ENCODE data around the gene SSTR3.

SSTR3 gene

DNA sequence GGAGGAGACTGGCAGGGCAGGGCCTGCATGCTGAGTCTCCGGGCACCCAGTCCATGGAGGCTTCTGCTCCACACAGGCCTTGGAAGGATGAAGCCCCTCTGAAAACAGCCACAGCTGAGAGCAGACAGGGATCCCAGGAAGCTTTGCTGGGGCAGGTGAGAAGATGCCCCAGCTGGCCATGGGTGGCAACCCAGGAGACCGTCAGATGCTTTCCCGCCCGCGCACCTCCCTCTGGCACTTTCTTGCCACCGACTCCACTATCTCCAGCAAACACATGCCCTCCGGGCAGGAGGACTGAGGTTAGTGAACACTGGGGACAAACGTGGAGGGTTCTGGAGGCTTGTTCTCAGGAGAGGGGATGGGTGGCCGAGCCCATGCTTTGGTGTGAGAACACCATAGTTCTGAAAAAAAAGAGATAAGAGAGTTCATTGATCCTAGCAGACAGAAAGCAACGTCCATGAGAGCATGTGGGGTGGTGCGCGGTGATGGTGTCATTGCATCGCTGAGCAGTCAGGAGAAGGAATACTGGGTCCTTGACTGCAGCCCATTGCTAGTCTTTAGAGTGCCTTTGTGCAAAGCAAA, 26.5 kb downstream of the SSTR3 start:
- Mint-ChIP-seq H3K36me3 (peaks cover 9% of the 10 kb centered on the region), H3K4me3 (no peak overlapping the region), H3K27me3 (peaks cover under 1% of the 10 kb centered on the region), H3K9me3 (no peaks in the 10 kb centered on the region), H3K4me1 (peaks cover 61% of the 10 kb centered on the region), H3K27ac (peak overlapping the region; percentile 84)
- CTCF ChIA-PET = interaction anchor here (1.1 kb wide), 1 partner anchor 12 kb away, joined by 3 read pairs; no protein-coding TSS in a partner anchor
- no peak for DNase-seq

DNA sequence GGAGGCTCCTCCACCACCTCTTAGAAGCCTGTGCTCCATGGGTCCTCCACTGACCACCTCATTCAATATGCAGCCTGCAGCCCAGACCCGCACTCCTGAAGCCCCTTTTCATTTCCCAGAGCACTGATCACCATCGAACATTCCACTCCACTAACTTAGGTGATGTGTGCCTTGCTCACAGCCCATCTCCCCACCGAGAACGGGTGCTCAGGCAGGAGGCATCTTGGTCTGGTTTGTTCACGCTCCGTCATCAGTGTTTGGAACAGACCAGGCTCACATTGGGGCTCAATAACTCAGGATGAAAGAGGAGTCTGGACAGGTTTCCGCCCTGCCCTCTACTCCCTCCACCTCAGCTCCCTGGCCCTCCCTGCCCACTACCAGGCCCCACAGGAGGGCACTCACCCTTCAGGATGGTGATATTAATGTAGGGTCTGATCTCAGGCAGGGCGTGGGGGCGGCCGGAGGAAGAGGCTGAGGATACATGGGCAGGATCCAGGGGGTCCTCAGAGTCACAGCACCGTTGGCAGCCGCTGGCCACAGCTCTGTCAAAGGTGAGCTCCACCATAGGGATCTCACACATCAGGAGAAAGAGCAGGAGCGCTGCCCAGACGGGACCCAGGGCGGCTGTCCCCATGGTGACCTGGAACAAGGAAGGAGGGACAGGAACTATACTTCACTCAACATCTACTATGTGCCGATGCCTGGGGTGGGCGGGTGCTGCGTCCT, 27.3 kb downstream of the SSTR3 start:
- no peak for DNase-seq
- no peaks in the 10 kb centered on the region for H3K9me3 Mint-ChIP-seq
- H3K27me3 Mint-ChIP-seq = peaks cover 3% of the 10 kb centered on the region
- peaks cover 61% of the 10 kb centered on the region for H3K4me1 Mint-ChIP-seq
- peaks cover 6% of the 10 kb centered on the region for H3K36me3 Mint-ChIP-seq
- peak overlapping the region; percentile 58 for H3K27ac Mint-ChIP-seq
- H3K4me3 Mint-ChIP-seq = no peak overlapping the region
- CTCF ChIA-PET = interaction anchor here (1.1 to 1.5 kb wide), 2 partner anchors 13 kb away, joined by 3 to 4 read pairs; no protein-coding TSS in a partner anchor

DNA sequence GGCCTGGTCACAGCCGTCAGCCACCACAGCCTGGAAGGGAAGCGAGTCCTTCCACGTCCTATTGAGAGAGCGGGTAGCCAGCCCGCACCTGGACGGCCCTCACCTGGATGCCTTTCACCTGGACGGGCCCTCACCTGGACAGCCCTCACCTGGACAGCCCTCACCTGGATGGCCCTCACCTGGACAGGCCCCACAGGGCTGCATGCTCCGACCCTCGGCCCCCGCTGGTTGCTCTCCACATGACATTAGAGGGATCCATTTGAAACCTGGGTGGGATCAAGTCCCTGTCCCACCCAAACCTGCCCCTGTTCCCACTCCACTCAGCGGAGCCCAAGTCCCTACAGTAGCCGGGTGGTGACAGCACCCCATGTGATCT, 27.9 kb downstream of the SSTR3 start:
- Mint-ChIP-seq H3K27me3 (peaks cover 3% of the 10 kb centered on the region), H3K4me3 (no peak overlapping the region), H3K27ac (peak overlapping the region; percentile 11), H3K4me1 (peaks cover 60% of the 10 kb centered on the region), H3K9me3 (no peaks in the 10 kb centered on the region), H3K36me3 (peaks cover 1% of the 10 kb centered on the region)
- DNase-seq = no peak
- CTCF ChIA-PET = interaction anchor here (1.2 to 1.5 kb wide), 3 partner anchors 13 to 19 kb away, joined by 3 to 4 read pairs (median 3); no protein-coding TSS in a partner anchor

DNA sequence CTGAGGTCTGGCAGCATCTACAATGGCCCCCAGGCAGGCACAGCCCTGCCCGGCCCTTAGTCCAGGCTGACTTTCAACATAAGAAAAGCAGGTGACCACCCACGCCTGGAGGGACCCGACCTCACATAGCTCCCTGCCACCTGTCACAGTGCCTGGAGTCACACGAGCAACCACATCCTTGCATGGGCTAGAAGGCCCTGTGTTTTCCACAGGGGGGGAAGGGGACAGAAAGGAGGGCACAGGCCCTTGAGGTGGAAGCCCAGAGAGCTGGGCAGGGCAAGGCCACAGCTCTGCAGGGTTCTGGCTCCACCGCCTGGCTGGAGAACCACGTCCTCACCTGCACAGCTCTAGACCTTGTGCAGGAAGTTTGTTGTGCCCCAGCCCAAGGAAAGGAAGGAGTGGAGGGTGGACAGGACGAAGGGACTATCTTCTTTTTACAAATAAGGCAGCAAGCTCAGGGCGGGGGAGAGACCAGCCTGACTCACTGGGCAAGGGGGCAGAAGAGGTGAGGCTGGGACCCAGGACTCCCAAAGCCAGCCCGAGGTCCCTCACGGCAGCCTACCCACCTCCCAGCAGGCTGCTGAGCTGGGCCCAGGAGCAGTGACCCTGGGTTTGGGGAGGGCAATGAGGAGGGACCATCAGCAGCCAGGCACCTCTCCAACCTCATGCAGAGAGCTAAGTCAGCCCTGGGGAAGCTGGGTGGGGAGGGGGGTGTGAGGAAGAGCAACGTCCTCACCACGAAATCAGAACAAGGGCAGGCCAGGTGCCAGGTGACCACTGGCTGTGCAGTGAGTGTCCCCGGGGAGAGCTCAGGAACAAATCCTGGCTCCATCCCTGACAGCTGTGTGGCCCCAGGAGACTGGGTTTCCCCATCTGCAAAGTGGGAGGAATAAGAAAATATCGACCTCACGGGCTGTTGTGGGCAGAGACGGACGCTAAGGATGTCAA, 28.6 kb downstream of the SSTR3 start:
- Mint-ChIP-seq H3K27ac (no peak overlapping the region), H3K27me3 (peaks cover 3% of the 10 kb centered on the region), H3K4me1 (peaks cover 53% of the 10 kb centered on the region), H3K9me3 (no peaks in the 10 kb centered on the region), H3K4me3 (no peak overlapping the region), H3K36me3 (no peaks in the 10 kb centered on the region)
- CTCF ChIA-PET = interaction anchor here (1.2 to 1.5 kb wide), 3 partner anchors 14 to 18 kb away, joined by 3 to 4 read pairs (median 3); no protein-coding TSS in a partner anchor
- DNase-seq = peak; percentile 45

DNA sequence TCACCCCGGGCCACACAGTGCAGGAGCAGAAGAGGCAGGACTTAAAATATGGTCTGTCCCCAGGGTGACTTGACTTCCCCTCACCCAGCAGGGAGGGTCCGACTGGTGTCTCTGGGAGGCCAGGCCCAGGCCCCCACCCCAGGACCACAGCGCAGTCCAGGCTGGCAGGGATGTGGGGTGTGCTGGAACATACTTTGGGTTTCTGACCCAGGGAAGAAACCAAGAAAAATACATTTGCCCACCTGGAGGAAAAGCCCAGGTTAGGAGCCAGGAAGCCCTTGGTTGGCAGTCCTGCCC, 29.4 kb downstream of the SSTR3 start:
- no peak for DNase-seq
- peaks cover 45% of the 10 kb centered on the region for H3K4me1 Mint-ChIP-seq
- CTCF ChIA-PET = interaction anchor here (1.2 kb wide), 1 partner anchor 17 kb away, joined by 3 read pairs; no protein-coding TSS in a partner anchor
- H3K27ac Mint-ChIP-seq = no peak overlapping the region
- H3K27me3 Mint-ChIP-seq = peaks cover 11% of the 10 kb centered on the region
- H3K36me3 Mint-ChIP-seq = no peaks in the 10 kb centered on the region
- H3K9me3 Mint-ChIP-seq = no peaks in the 10 kb centered on the region
- H3K4me3 Mint-ChIP-seq = no peak overlapping the region

DNA sequence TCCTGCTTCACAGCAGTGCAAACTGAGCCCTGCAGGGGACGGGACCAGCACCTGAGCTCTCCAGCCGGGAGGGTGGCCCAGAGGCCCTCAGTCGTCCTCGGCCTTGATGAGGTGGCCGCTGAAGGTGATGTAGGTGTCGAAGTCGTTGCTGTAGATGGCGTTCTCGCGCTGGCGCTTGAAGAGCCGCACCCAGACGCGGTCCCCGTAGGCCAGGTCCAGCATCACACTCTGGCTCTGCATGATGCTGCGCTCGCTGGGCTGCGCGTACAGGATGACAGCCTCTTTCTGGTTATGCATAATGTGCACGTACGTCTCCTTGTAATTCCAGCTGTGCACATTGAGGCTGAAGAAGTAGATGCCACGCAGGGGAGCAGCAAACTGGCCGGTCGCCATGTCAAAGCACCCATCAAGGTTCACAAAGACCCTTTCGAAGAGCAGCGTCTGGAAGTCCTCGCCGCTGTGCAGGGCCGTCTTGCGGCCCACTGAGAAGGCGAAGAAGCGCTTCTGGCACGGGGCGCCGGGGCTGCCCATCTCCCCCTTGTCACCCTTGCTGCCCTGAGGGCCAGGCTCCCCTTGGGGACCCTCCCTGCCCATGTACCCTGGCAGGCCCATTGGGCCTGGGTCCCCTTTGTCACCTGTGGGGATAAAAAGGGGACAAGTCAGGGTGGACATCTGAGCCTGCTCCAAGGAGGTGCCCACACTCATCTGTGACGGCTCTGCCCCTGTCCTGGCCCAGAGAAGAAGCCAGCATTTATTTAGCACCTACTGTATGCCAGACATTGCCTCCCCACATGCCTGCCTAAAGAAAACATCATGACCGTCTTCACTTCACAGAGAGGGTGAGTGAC, 30.0 kb downstream of the SSTR3 start:
- no peak overlapping the region for H3K4me3 Mint-ChIP-seq
- H3K27ac Mint-ChIP-seq = no peak overlapping the region
- H3K36me3 Mint-ChIP-seq = no peaks in the 10 kb centered on the region
- H3K4me1 Mint-ChIP-seq = peaks cover 43% of the 10 kb centered on the region
- peaks cover 17% of the 10 kb centered on the region for H3K27me3 Mint-ChIP-seq
- CTCF ChIA-PET = no interaction called here
- no peaks in the 10 kb centered on the region for H3K9me3 Mint-ChIP-seq
- no peak for DNase-seq

DNA sequence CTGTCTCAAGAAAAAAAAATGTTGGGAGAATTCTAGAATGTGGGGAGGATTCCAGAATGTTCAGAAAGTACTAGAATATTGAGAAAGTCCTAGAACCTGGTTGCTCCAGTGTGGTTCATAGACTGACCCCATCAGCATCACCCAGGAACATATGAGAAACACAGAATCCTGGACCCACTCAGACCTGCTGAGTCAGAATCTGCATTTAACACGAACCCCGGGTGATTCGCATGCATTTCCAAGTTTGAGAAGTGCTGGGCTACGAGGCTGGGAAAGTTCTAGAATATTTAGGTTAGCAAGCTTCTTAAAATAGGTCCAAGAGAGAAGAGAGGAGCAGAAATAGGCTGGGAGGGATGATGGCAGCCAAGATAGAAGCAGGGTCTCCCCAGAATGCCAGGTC, 30.6 kb downstream of the SSTR3 start:
- CTCF ChIA-PET = no interaction called here
- no peaks in the 10 kb centered on the region for H3K36me3 Mint-ChIP-seq
- peaks cover 24% of the 10 kb centered on the region for H3K27me3 Mint-ChIP-seq
- no peaks in the 10 kb centered on the region for H3K9me3 Mint-ChIP-seq
- DNase-seq = no peak
- no peak overlapping the region for H3K27ac Mint-ChIP-seq
- no peak overlapping the region for H3K4me3 Mint-ChIP-seq
- peaks cover 40% of the 10 kb centered on the region for H3K4me1 Mint-ChIP-seq

DNA sequence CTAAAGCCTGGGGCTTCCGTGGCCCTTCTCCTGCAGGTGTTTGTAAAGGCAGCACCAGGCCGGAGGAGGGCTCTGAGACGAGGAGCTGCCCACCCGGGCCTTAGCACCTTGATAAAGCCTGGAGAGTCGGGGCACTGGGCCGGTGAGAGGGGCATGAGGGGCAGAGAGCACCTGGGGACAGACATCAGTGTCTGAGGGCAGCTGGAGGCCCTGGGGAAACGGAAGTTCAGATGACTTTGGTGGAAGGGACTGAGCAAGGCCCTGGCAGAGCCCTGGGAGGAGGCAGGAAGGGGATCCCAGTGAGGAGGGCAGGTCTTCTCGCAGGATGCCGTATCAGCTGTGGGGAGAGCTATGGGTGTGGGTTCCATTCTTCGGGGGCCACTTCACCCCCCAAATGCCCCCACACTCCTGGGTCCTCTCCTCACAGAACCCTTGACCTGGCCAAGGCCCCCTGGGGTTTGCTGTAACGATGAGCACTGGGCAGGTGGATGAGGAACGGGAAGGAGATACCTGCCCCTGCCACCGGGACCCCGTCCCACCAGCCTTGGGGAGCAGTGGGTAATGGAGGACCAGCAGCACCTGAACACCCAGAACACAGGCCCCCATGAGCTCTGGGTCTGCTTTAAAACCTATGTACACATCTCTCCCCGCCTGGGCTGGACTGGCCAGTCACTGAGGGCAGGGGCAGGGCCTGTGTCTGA, 31.6 kb downstream of the SSTR3 start:
- H3K27ac Mint-ChIP-seq = no peak overlapping the region
- CTCF ChIA-PET = no interaction called here
- no peak for DNase-seq
- no peaks in the 10 kb centered on the region for H3K9me3 Mint-ChIP-seq
- H3K27me3 Mint-ChIP-seq = peaks cover 34% of the 10 kb centered on the region
- no peak overlapping the region for H3K4me3 Mint-ChIP-seq
- H3K4me1 Mint-ChIP-seq = peaks cover 40% of the 10 kb centered on the region
- no peaks in the 10 kb centered on the region for H3K36me3 Mint-ChIP-seq

DNA sequence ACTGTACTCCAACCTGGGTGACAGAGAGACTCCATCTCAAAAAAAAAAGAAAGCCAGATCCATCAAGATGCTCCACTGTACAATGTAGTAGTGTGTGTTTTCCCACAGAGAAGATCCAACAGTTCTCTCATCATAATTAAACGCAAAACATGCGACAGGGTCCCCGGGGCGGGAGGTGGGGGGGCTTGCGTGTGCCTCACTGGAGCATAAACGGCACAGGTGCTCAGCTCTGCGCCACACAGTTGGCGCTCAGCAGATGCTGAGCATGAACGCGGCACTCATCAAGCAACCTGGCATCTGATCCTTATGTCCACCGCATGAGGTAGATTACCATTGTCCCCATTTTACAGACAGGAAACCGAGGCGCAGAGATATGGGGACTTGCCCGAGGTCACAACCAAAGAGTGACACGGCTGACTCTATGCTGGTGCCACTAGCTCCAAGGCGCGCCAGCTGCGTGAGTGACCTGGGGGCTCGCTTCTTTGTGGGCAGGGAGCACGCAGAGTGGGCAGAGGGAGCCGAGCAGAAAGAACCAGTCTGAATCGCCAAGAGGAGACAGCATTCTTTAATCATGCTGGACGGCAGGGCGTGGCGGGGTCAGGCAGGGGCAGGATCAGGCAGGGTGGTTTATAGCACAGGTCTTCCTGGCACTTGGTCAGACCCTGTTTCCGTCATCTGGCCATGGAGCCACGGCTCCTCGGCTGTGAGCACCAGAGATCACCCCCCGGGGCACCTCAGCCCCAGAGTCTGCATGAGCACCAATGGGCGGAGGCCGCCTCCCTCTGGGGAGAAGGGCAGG, 32.5 kb downstream of the SSTR3 start:
- CTCF ChIA-PET = no interaction called here
- peaks cover 32% of the 10 kb centered on the region for H3K4me1 Mint-ChIP-seq
- no peak for DNase-seq
- no peak overlapping the region for H3K27ac Mint-ChIP-seq
- H3K36me3 Mint-ChIP-seq = no peaks in the 10 kb centered on the region
- no peak overlapping the region for H3K4me3 Mint-ChIP-seq
- peaks cover 42% of the 10 kb centered on the region for H3K27me3 Mint-ChIP-seq
- no peaks in the 10 kb centered on the region for H3K9me3 Mint-ChIP-seq

DNA sequence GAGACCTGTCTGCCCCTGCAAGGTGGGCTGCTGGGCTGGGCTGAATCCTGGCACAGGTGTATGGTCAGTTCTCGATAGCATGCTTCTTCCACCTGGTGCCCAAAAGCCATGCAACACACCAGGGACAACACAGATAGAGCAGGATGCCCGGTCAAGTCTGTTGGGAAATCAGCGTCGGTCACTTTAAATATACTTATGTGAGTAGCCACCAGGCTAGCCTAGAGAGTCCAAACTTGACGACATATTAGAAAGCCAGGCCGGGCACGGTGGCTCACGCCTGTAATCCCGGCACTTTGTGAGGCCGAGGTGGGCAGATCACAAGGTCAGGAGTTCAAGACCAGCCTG, 33.2 kb downstream of the SSTR3 start:
- Mint-ChIP-seq H3K9me3 (no peaks in the 10 kb centered on the region), H3K27ac (no peak overlapping the region), H3K4me1 (peaks cover 28% of the 10 kb centered on the region), H3K36me3 (no peaks in the 10 kb centered on the region), H3K4me3 (no peak overlapping the region), H3K27me3 (peaks cover 49% of the 10 kb centered on the region)
- no peak for DNase-seq
- CTCF ChIA-PET = no interaction called here

DNA sequence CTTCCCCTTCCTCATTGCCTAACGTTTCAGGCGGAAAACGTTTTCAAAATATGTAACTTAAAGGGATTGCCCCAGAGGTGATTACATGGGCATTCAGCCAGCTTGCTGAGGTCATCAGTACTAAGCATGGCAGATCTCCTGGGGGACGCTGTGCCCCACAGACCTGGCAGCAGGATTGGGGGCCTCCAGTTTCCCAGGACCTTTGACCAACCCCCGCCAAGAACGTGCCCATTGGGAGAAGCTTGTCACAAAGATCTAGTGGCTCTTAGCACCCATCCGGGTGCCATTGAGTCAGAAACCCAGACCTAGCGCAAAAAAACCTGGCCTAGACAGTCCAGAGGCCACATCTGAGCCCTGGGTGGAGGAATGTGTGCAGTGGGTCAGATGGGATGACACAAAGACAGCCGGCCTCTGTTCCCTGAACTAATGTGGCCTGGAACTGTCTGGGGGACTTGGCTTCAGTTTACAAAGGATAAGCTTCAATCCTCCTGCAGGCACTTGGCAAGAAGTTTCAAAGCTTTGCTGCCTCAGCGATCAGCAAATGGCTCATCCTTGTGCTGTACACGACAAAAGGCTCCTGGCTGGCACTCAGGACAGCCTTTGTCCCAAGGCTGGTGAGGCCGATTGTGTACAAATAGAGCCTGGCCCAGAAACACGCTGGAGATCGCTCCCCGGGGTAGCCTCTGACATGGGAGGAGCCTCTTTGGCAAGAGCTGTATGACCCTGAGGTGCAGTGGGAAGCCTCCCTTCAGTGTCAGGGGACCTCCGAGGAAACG, 33.7 kb downstream of the SSTR3 start:
- Mint-ChIP-seq H3K4me3 (no peak overlapping the region), H3K27me3 (peaks cover 55% of the 10 kb centered on the region), H3K27ac (no peak overlapping the region), H3K36me3 (no peaks in the 10 kb centered on the region), H3K4me1 (peaks cover 23% of the 10 kb centered on the region), H3K9me3 (no peaks in the 10 kb centered on the region)
- CTCF ChIA-PET = interaction anchor here (1.1 kb wide), 1 partner anchor 15 kb away, joined by 3 read pairs; no protein-coding TSS in a partner anchor
- DNase-seq = no peak

DNA sequence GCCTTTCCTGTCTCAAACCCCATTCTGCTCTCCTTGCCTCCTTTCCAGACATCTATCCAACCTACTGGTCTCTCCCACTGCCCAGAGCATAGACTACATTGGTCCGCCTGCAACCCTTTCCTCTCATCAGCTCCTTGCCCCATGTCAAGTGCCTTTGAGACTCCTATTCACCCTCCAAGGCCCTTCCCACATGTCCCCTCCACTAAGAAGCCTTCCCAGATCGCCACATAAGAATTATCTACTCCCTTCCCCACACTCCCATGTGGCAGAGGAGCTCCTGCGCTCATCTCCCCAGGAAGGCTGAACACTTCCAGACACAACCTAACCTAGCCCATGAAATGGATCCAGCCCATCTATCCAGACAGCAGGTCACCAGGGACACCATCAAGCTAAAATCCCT, 34.5 kb downstream of the SSTR3 start:
- CTCF ChIA-PET = interaction anchor here (0.9 to 1.1 kb wide), 2 partner anchors 16 to 20 kb away, joined by 3 read pairs; no protein-coding TSS in a partner anchor
- DNase-seq = no peak
- Mint-ChIP-seq H3K9me3 (no peaks in the 10 kb centered on the region), H3K4me3 (no peak overlapping the region), H3K27me3 (peaks cover 61% of the 10 kb centered on the region), H3K27ac (no peak overlapping the region), H3K36me3 (no peaks in the 10 kb centered on the region), H3K4me1 (peaks cover 19% of the 10 kb centered on the region)

Data from activated naive CD4-positive, alpha-beta T cell treated with anti-CD3 and anti-CD28 coated beads, Interleukin-2, amount 10 ng/mL, durations not matched to agents 7 days and 5 days (primary cell).